ENCODE results near the gene SLC9A9.

SLC9A9 gene

DNA sequence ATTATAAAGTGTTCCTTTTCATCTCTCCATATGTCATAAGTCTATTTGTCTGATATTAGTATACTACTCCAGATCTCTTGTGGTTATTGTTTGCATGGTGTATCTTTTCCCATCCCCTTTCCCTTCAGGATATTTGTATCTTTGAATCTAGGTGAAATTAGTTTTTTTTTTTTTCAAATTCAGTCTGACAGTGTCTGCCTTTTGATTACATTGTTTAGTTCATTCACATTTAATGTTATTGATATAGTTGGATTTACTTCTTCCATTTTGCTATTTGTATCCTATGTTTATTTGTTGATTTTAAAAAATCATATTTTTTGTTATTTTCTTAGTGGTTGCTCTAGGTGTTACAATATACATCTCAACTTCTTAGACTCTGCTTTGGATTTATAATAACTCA lies 445.7 kb downstream of the SLC9A9 start:
- no peaks in the 10 kb centered on the region for H3K4me1 Mint-ChIP-seq (ENCODE audit: low read depth)
- no peak overlapping the region for H3K27ac Mint-ChIP-seq
- no peaks in the 10 kb centered on the region for H3K9me3 Mint-ChIP-seq
- H3K36me3 Mint-ChIP-seq (ENCODE audit: low read depth), result no peaks in the 10 kb centered on the region
- no peaks in the 10 kb centered on the region for H3K27me3 Mint-ChIP-seq
- no peak for DNase-seq
- H3K4me3 Mint-ChIP-seq, result no peak overlapping the region

DNA sequence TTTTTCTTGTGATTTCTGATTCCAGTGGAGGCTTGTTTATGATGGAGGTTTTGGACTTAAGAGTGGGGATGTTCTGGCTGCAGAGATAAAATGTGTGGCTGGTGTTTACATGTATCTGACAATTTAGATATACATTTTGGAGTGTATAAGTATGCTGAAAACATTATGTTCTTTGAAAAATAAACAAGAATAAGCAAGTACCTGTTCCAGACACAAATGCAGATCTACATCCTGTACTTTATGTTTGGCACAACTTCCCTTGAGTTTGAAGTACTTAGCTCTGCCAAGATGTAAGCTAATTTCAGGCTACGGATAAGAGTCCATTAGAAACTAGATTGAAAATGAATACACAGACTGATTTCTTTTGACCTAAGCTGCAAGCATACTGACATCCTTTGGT lies 451.5 kb downstream of the SLC9A9 start:
- Mint-ChIP-seq H3K27ac (no peak overlapping the region), H3K4me3 (no peak overlapping the region)

DNA sequence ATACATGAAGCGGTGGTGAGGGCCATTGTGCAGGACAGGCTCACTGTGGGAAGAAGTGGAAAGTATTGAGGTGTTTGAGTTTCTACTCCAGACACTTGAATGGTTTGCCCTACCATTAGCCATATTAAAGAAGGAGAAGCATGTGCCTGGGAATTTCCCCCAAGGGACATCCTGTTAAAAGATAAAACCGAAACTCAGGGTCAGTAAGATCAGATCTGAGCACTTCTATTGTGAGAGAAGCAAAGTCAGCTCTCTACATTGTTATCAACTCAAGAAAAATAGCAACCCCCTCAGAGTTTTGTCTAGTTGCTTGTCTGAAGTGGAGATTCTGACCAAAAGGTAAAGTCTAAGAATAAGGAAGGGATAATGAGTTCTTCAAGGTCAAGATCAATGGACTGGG lies 458.9 kb downstream of the SLC9A9 start:
- no peak for DNase-seq
- Mint-ChIP-seq H3K9me3 (peaks cover 4% of the 10 kb centered on the region), H3K27ac (no peak overlapping the region), H3K27me3 (no peaks in the 10 kb centered on the region), H3K36me3 (ENCODE audit: low read depth) (peaks cover 4% of the 10 kb centered on the region), H3K4me1 (ENCODE audit: low read depth) (no peaks in the 10 kb centered on the region), H3K4me3 (no peak overlapping the region)

More for the DNA sequence above, 451.5 kb downstream of the SLC9A9 start:
- Mint-ChIP-seq H3K27me3 (no peaks in the 10 kb centered on the region), H3K36me3 (ENCODE audit: low read depth) (peaks cover 4% of the 10 kb centered on the region), H3K9me3 (peaks cover 6% of the 10 kb centered on the region), H3K4me1 (ENCODE audit: low read depth) (no peaks in the 10 kb centered on the region)
- no peak for DNase-seq

DNA sequence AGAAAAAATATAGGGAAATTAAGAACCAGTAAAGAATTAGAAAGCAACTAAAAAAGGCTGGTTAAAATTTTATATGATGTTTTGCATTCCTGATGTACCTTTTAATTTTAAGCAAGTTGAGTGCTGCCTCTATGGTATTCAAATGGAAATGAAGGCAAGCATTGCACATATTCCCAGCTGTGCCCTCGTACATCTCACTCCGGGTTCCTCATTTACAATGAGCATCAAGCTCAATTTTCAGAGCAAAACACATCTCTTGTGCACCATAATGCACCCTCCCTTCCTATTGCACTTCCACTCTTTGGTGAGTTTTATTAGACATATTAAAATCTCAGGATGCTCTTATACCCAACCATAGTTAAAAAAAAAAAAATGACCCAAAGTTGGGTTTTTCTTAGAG lies 460.8 kb downstream of the SLC9A9 start:
- H3K4me1 Mint-ChIP-seq (ENCODE audit: low read depth), result no peaks in the 10 kb centered on the region
- no peaks in the 10 kb centered on the region for H3K27me3 Mint-ChIP-seq
- DNase-seq, result no peak
- no peak overlapping the region for H3K4me3 Mint-ChIP-seq
- H3K9me3 Mint-ChIP-seq, result peaks cover 2% of the 10 kb centered on the region
- H3K27ac Mint-ChIP-seq, result no peak overlapping the region
- H3K36me3 Mint-ChIP-seq (ENCODE audit: low read depth), result peaks cover 3% of the 10 kb centered on the region

DNA sequence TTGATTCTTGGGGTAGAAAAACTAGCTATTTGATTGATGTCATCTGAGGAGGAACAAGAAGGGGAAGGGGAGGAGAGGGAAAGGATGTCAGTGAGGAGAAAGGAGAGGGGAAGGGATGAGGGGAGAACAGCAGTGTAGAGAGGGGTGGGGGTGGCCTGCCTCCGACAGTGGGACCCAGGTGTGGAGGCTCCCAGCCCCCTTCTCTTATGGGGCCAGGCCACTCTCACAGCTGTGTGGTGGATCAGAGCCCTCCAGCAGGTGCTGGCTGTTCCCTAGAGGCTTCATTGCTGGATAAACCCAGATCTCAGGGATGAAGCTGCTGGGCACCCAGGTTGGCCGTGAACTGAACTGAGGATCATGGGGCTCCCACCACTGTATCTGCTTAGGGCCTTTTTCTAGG lies 464.2 kb downstream of the SLC9A9 start:
- Mint-ChIP-seq H3K9me3 (peaks cover 2% of the 10 kb centered on the region), H3K36me3 (ENCODE audit: low read depth) (peaks cover 3% of the 10 kb centered on the region), H3K4me3 (no peak overlapping the region), H3K27me3 (no peaks in the 10 kb centered on the region), H3K4me1 (ENCODE audit: low read depth) (no peaks in the 10 kb centered on the region), H3K27ac (no peak overlapping the region)
- DNase-seq, result no peak

DNA sequence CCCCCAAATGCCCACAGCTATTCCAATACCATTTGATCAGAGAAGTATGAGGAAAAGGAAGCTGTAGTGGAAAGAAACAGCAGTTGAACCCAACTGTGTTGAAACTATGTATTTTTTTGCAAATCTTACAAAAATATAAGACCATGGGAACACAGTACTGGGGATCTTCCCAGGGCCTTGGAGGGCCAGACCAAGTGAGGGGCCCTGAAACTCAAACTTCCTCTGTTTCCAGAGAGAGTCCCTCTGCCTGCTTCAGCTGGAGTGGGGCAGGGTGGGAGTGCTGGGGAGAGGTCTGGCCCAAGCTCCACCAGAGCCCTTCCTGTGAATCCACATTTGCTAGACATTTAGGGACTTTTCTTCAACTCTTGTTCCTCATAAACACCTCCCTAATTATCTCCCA lies 464.8 kb downstream of the SLC9A9 start:
- DNase-seq, result no peak
- Mint-ChIP-seq H3K27ac (no peak overlapping the region), H3K4me1 (ENCODE audit: low read depth) (peaks cover 5% of the 10 kb centered on the region)

DNA sequence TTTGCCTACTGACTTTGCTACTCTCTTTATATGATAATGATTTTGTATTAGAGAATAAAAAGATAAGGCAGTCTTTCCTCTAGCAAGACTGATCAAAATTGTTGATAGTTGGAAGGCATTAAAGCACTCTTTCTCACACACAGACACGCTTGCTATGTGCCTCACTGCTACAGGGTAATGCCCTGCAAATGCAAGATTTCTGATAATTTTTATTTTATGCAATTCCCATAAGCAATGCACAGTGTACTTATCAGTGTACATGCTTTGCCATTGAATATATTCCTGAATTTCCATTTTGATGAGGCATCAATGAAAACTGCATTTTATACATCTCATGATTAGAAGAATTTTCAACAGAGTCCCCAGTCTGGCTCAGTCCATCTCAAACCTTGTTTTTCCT lies 465.5 kb downstream of the SLC9A9 start:
- Mint-ChIP-seq H3K9me3 (peaks cover 2% of the 10 kb centered on the region), H3K27ac (no peak overlapping the region), H3K27me3 (no peaks in the 10 kb centered on the region), H3K36me3 (ENCODE audit: low read depth) (peaks cover 3% of the 10 kb centered on the region), H3K4me1 (ENCODE audit: low read depth) (peaks cover 11% of the 10 kb centered on the region), H3K4me3 (no peak overlapping the region)
- DNase-seq, result no peak

More for the DNA sequence above, 464.8 kb downstream of the SLC9A9 start:
- Mint-ChIP-seq H3K4me3 (no peak overlapping the region), H3K27me3 (no peaks in the 10 kb centered on the region), H3K9me3 (peaks cover 2% of the 10 kb centered on the region), H3K36me3 (ENCODE audit: low read depth) (peaks cover 3% of the 10 kb centered on the region)

DNA sequence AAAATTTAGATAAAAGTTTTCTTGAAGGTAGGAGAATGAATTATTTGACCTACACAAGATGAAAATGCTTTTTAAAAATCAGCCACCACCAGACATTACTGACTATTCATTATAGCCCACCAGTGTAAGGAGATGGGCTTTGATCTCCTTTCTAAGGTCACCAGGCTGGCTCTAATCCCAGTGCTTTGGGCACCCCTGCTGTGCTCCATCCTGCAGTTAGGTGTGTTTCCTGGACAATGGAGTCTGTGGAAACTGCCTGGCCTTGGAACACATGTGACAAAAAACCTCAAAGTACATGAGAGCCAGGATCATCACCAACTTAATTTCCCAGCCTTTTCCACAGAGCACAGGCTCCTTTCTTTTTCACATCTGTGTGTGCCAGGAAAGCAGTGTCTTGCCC lies 467.8 kb downstream of the SLC9A9 start:
- Mint-ChIP-seq H3K4me3 (no peak overlapping the region), H3K9me3 (peaks cover 2% of the 10 kb centered on the region), H3K4me1 (ENCODE audit: low read depth) (peaks cover 12% of the 10 kb centered on the region), H3K27me3 (no peaks in the 10 kb centered on the region), H3K27ac (no peak overlapping the region), H3K36me3 (ENCODE audit: low read depth) (peaks cover 3% of the 10 kb centered on the region)
- DNase-seq, result no peak

DNA sequence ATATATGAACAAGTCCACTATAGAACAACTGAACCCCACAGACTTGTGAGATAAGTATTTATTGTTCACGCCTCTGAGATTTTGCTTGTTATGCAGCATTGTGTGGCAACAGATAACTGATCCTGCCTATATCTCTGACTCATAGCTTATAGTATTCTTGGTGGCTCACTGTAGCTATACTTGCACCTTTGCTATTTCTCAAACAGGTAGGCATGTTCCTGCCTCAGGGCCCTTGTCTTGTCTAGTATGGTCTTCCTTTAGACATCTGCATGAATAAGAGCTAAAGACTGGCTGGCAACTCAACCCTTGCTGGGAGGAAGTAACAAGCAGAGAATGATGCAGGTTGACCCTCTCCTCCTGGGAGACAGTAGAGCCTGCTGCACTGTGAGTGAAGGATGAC lies 472.6 kb downstream of the SLC9A9 start:
- Mint-ChIP-seq H3K4me3 (no peak overlapping the region), H3K27ac (no peak overlapping the region), H3K9me3 (peaks cover 3% of the 10 kb centered on the region), H3K27me3 (no peaks in the 10 kb centered on the region), H3K36me3 (ENCODE audit: low read depth) (no peaks in the 10 kb centered on the region), H3K4me1 (ENCODE audit: low read depth) (peaks cover 12% of the 10 kb centered on the region)
- DNase-seq, result no peak

DNA sequence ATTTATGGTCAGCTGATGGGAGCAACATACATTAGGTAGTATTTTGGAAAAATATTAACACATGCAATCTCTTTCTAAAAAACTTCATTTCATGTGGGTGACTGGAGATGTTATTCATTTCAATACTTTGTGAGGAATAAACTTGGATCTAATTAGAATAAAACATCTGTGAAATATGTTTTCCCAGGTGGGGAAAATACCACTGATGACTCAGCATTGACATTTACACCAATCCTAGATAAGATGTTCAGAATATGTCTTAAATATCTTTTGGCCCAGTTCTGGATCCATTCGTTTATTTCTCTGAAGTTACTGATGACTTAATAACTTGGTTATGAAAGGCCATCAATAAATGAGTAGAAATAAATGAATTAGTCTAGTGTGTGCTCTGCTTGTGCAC lies 481.1 kb downstream of the SLC9A9 start:
- H3K27ac Mint-ChIP-seq, result no peak overlapping the region
- no peak for DNase-seq
- no peak overlapping the region for H3K4me3 Mint-ChIP-seq
- no peaks in the 10 kb centered on the region for H3K9me3 Mint-ChIP-seq
- H3K4me1 Mint-ChIP-seq (ENCODE audit: low read depth), result peaks cover 22% of the 10 kb centered on the region
- no peaks in the 10 kb centered on the region for H3K27me3 Mint-ChIP-seq
- no peaks in the 10 kb centered on the region for H3K36me3 Mint-ChIP-seq (ENCODE audit: low read depth)

DNA sequence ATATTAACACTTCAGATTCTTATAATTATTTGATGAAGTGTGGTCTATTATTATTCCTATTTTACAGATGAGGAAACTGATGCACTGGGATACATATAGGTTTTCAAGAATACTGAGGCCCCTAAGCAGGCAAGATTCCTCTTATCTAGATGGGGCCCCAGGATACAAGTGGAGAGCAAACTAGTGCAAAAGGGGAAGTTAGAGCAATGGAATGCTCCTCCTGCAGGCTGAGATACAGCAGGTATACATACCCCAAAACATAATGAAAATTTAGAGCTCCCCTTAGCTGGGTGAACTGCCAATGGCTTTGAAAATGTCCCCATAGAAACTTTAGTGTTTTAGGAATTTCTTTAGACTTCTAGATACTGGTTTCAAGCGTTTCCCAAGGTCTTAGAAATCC lies 481.6 kb downstream of the SLC9A9 start:
- H3K4me1 Mint-ChIP-seq (ENCODE audit: low read depth), result peaks cover 27% of the 10 kb centered on the region
- H3K27ac Mint-ChIP-seq, result no peak overlapping the region
- no peaks in the 10 kb centered on the region for H3K9me3 Mint-ChIP-seq
- H3K36me3 Mint-ChIP-seq (ENCODE audit: low read depth), result no peaks in the 10 kb centered on the region
- no peak overlapping the region for H3K4me3 Mint-ChIP-seq
- no peaks in the 10 kb centered on the region for H3K27me3 Mint-ChIP-seq
- DNase-seq, result no peak

DNA sequence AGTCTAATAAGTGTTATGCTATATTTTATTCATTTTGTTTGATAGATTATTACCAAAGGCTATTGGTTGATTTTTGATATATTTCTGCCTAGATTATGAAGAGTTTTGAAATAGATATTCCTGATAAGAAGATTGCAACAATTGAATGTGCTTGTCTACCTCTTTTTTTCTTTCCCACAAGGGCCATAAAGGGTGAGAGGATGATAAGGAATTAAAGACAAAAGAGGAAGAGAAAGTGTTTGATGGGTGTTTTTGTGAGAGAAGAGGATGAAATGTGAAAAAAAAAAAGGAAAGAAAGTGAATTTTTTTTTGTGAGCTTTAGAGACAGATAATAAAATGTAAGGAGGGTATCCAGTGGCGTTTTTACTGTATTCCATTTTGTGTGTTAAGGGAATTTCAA lies 484.3 kb downstream of the SLC9A9 start:
- no peaks in the 10 kb centered on the region for H3K27me3 Mint-ChIP-seq
- H3K27ac Mint-ChIP-seq, result no peak overlapping the region
- no peak for DNase-seq

DNA sequence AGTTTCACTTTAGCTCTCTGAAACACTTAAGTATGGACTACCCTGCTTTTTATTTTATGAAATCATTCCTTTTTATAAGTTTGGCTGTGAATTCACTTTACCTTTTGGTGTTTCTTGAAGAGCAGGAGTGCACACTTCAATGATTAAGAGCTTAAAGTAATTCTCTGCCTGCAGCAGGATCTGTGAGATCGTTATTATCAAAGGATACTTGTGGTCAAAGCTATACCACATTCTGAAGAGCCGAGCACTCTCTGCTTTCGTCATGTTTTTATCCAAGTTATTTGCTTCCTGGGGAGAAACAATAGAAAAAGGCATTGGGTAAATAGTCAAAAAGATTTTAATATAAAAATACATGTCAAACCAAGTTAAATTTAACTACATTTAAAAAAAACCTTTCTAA lies 485.0 kb downstream of the SLC9A9 start:
- no peak overlapping the region for H3K27ac Mint-ChIP-seq
- DNase-seq, result no peak
- H3K27me3 Mint-ChIP-seq, result no peaks in the 10 kb centered on the region
- no peak overlapping the region for H3K4me3 Mint-ChIP-seq
- H3K4me1 Mint-ChIP-seq (ENCODE audit: low read depth), result peaks cover 29% of the 10 kb centered on the region
- H3K9me3 Mint-ChIP-seq, result no peaks in the 10 kb centered on the region
- no peaks in the 10 kb centered on the region for H3K36me3 Mint-ChIP-seq (ENCODE audit: low read depth)

More for the DNA sequence above, 484.3 kb downstream of the SLC9A9 start:
- Mint-ChIP-seq H3K4me1 (ENCODE audit: low read depth) (peaks cover 29% of the 10 kb centered on the region), H3K36me3 (ENCODE audit: low read depth) (no peaks in the 10 kb centered on the region), H3K4me3 (no peak overlapping the region), H3K9me3 (no peaks in the 10 kb centered on the region)

DNA sequence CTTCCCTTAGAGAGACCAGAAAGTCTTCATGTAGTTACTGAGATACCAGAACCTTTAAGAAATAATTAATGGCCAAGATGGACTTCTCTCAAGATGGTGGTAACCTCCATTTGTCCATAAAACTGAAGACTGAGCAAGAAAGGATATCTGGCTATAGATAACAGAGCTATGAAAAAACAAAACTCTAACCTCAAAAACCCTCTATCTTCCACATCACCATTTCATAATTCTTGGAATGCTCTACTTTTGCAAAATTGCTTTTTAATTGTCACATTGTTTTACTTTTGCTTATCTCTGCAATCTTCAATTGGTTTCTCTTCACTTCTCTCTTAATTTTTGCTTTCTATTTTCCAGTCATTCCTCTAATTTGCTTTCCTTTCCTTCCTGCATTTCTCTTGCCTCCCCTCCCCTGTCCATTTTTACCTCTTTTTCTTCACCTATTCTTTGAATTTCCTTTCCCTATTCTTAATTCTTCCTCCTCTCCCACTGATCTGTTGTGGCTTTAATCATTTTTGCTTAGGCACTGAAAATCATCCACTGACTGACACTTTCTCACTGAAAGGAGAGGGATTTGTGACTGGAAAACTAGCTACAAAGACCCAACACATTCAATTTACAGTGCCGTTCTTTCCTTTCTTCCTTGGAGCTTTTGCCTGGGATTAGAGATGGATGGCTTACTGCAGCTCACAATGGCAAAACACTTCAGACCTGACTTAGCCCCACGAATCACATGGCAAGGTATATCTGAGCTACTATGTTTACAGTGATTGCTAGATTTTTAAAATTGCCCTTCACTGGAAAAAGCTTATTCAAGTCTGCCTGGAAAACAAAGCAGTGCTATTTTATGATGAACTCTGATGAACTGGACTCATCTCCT lies 485.9 kb downstream of the SLC9A9 start:
- H3K4me3 Mint-ChIP-seq, result no peak overlapping the region
- H3K4me1 Mint-ChIP-seq (ENCODE audit: low read depth), result peaks cover 26% of the 10 kb centered on the region
- no peak overlapping the region for H3K27ac Mint-ChIP-seq
- H3K36me3 Mint-ChIP-seq (ENCODE audit: low read depth), result no peaks in the 10 kb centered on the region
- H3K27me3 Mint-ChIP-seq, result no peaks in the 10 kb centered on the region
- no peak for DNase-seq
- no peaks in the 10 kb centered on the region for H3K9me3 Mint-ChIP-seq

DNA sequence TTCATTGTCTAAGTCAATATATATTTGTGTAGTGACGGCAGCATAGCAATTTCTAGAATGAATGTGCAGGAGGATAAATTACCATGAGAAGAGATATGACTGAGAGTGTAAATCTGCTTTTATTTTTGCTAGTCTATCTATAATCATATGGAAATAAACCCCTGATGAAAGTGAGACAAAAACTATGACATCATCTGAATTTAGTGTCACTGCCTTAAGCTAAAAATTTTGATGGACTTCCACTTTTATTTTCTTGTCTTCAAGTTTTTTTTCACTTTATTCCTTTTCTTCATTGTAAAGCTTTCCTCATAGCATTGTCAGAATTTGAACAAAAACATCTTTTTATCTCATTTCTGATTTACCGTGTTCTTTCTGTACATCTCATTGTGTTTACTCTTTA lies 486.7 kb downstream of the SLC9A9 start:
- no peaks in the 10 kb centered on the region for H3K9me3 Mint-ChIP-seq
- H3K36me3 Mint-ChIP-seq (ENCODE audit: low read depth), result no peaks in the 10 kb centered on the region
- H3K4me3 Mint-ChIP-seq, result no peak overlapping the region
- no peaks in the 10 kb centered on the region for H3K27me3 Mint-ChIP-seq
- peaks cover 22% of the 10 kb centered on the region for H3K4me1 Mint-ChIP-seq (ENCODE audit: low read depth)
- no peak for DNase-seq
- no peak overlapping the region for H3K27ac Mint-ChIP-seq

Measured in activated T-cell treated with anti-CD3 and anti-CD28 coated beads, Interleukin-2, amount 50 U/mL, for 24 hours (primary cell).